KOPT-K1 (cell line): Measurements from ENCODE around the gene OR10G4.
"Not testable (repeated sequence)": the region's sequence is repeated elsewhere in the genome, so short reads cannot be mapped to it uniquely, and the experiment has no call there.

Experiments used
- H3K27ac ChIP-seq: fragments of 200-600 bp; sonication (generic); 2 replicates; pipeline ENCODE4 v1.5.1; 2016; ENCODE audit warnings: antibody characterized with exemption, mild to moderate bottlenecking, low read depth, low read length; ENCODE audit not compliant: poor library complexity, severe bottlenecking
- H3K36me3 ChIP-seq: fragments of 200-600 bp; sonication (generic); 2 replicates; pipeline ENCODE4 v1.5.1; 2017; ENCODE audit warnings: antibody characterized with exemption, mild to moderate bottlenecking, low read length, moderate library complexity; ENCODE audit not compliant: insufficient read depth
- H3K9me3 ChIP-seq: fragments of 200-600 bp; sonication (generic); 2 replicates; pipeline ENCODE4 v1.5.1; 2017; ENCODE audit warnings: antibody characterized with exemption, low read length, mild to moderate bottlenecking; ENCODE audit not compliant: insufficient read depth, poor library complexity, severe bottlenecking

OR10G4 gene, protein sequence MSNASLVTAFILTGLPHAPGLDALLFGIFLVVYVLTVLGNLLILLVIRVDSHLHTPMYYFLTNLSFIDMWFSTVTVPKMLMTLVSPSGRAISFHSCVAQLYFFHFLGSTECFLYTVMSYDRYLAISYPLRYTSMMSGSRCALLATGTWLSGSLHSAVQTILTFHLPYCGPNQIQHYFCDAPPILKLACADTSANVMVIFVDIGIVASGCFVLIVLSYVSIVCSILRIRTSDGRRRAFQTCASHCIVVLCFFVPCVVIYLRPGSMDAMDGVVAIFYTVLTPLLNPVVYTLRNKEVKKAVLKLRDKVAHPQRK

DNA sequence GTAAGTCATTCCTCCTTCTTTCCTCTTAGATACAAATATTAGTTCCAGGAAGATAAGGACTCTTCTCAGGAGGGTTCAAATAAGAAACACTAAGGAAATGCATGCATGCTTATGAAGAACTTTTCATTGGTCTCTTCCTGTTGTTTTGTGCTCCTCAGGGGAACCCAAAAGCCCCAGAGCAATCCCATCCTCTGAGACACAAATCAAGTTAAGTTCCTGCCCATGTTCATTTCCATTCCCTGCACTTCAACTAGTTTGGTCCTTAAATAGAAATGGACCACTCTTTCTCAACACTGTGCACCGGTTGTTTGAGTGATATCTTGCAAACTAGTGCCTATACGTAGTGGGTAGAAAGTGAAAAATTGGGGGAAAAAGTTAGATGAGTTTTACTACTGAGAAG lies at the start of gene OR10G4:
OR10G4 (plus strand) TSS at position 301 of the 400 bp plus-strand sequence. CDS start 2,578 bp downstream, outside the sequence.
- H3K27ac ChIP-seq = no peak within 1 kb of the TSS
- no peaks in the 10 kb centered on the region for H3K9me3 ChIP-seq
- no peaks in the 10 kb centered on the region for H3K36me3 ChIP-seq

DNA sequence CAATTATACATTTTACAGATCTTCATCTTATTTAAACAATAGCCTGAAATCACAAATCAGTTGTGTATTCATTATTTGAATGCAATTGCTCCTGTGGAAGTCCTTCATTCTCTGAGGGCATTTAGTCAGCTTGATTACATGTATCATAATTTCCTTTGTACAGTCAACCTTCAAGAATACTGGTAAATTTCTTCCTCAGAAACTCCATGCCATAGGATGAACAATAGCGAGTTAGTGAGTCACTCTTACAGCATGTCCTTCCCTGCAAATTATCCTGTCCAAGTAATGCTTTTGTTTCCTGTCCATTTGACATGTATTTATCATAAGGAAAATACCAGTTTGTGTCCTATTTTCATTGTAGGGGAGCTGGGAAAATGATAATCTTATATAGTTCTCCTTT lies 39.0 kb upstream of the OR10G4 start:
- no peaks in the 10 kb centered on the region for H3K9me3 ChIP-seq
- H3K36me3 ChIP-seq = no peaks in the 10 kb centered on the region
- H3K27ac ChIP-seq = no peak overlapping the region

DNA sequence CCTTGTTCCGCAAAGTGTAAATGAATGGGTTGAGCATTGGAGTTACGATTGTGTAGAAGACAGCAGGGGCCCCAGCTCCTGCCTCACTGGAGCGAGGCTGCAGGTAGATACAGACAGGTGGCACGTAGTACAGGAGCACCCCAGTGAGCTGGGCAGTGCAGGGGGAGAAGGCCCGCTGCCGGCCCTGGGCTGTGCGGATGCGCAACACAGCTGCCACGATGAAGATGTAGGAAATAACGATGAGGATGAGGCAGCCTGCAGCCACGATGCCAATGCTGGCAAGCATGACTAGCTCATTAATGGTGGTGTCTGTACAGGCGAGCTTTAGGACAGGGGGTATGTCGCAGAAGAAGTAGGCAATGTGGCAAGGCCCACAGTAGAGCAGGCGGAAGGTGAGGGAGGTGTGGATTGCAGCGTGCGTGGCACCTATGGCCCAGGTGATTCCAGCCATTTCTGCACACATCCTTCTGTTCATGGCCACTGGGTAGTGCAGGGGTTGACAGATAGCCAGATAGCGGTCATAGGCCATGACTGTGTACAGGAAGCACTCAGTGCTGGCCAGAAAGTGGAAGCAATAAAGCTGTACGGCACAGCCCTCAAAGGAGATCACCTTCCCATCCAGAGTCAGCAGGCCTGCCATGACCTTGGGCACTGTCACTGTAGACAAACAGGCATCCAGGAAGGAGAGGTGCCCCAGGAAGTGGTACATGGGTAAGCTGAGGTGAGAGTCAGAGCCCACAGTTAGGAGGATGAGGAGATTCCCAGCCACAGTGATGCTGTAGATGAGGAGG lies 35.8 kb upstream of the OR10G4 start:
- Histone ChIP-seq H3K36me3 (no peaks in the 10 kb centered on the region), H3K9me3 (no peaks in the 10 kb centered on the region), H3K27ac (no peak overlapping the region)

DNA sequence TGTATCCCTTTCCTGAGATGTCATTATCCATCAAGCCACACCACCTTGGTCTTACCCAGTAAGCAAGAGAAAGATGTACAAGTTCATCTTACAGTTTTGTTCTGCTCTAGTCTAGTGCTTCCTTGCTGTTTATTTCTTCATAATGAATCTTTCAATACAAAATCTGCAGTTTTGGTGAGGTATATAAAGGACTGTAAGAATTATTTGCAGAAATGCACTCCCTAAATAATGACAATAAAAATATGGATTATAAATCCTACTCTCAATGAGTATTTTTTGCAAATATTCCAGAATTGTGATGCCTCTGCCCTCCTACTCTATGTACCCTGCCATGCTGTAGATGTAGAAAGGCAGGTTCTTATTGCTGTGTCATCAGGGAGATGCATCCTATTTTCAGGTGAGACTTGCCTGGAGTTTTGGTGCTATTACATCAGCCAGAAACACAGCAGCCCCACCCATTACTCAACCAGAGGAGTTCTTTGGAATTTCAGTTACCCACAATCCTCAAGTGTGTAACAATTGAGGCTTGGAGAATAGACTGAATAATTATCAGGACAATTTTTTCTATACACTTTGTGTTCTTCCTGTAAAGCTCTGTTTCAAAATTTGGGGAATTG lies 35.0 kb upstream of the OR10G4 start, which contains the start of gene OR10S1:
OR10S1 (minus strand) TSS at position 51 of the 617 bp plus-strand sequence. CDS start 117 bp downstream, outside the sequence.
- Histone ChIP-seq H3K27ac (no peak within 1 kb of the TSS), H3K9me3 (no peaks in the 10 kb centered on the region), H3K36me3 (no peaks in the 10 kb centered on the region)

DNA sequence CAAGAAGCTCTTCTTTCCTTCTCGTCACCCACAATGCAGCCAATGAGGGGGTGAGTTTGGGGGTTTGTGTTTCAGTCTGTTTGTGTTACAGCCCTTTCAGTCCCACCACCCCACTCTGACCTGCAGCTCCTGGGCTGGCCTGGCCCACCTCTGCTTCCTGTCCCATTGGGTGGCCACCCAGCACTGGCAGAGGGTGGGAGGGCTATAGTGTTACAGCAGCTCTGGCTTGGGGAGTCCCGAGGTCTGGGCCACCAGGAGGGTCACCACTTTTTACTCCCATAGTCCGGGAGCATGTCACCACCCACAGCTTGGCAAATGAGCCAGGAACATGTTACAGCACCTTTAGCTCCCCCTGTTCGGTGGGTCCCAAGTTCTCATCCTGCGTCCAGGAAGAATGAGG lies 33.5 kb upstream of the OR10G4 start:
- Histone ChIP-seq H3K36me3 (no peaks in the 10 kb centered on the region), H3K9me3 (no peaks in the 10 kb centered on the region), H3K27ac (no peak overlapping the region)

DNA sequence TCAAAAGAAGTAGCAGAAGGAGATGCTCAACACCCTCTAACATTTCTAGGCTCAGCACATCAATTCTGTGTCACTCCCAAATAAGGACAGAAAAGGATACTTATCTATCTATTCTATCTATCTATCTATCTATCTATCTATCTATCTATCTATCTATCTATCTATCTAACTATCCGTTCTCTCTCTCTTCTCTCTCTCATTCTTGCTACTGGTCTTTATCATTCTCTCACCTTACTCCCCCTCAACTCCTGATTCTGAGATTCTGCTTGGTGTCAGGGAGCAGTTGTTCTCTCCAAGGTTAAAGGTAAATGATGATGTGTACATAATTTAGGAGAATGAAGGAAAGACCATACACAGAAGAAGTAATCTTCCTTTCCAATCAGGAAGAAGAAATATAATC lies 17.7 kb upstream of the OR10G4 start, which contains the start of gene OR10G6:
OR10G6 (minus strand) TSS at position 43 of the 400 bp plus-strand sequence; CDS start at position 43, 0 bp downstream.
- no peak within 1 kb of the TSS for H3K27ac ChIP-seq
- no peaks in the 10 kb centered on the region for H3K36me3 ChIP-seq
- H3K9me3 ChIP-seq = no peaks in the 10 kb centered on the region

DNA sequence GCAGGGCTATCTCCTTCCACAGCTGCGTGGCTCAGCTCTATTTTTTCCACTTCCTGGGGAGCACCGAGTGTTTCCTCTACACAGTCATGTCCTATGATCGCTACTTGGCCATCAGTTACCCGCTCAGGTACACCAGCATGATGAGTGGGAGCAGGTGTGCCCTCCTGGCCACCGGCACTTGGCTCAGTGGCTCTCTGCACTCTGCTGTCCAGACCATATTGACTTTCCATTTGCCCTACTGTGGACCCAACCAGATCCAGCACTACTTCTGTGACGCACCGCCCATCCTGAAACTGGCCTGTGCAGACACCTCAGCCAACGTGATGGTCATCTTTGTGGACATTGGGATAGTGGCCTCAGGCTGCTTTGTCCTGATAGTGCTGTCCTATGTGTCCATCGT lies 3.0 kb downstream of the OR10G4 start:
- H3K9me3 ChIP-seq, H3K36me3 ChIP-seq, H3K27ac ChIP-seq: not testable (repeated sequence)

DNA sequence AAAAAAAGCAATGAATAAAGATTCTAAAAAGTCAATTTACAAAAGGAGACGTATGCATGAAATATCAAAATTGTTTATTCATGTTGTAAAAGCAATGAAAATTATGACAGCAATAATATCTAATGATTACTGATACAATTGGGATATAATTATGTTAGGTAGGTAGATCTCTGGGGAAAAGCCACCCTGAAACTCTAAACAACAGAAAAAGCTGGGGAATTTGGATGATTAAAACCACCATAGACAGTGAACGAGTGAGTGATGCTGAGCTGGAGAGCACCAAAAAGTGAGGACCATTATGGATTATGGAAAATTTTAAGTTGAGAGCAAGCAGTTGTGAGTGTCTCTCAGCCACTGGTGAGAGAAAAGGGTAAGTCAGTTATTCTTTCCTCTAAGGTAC lies 13.7 kb downstream of the OR10G4 start, which contains the start of gene OR10G8:
OR10G8 (plus strand) TSS at position 301 of the 400 bp plus-strand sequence. CDS start 2,825 bp downstream, outside the sequence.
- Histone ChIP-seq H3K9me3 (no peaks in the 10 kb centered on the region), H3K36me3 (no peaks in the 10 kb centered on the region), H3K27ac (no peak within 1 kb of the TSS)

DNA sequence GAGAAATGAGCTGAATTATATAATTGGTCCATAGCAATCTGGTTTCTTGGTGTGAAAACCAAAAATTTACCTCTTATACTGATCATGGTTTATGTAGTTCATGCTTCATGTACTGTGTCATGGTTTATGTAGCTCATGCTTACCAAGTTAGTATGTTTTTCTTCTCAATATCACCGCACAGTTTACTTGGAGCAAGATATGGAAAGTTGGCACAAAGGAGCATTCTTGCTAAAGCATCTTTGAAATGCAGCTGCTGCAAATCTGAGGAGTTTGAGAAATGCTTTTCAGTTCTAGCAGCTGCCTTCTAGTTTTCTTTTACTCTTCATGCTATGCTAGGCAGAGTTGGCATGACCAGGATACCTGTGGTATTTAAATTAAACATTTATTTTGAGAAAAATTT lies 23.9 kb downstream of the OR10G4 start:
- H3K9me3 ChIP-seq = no peaks in the 10 kb centered on the region
- no peak overlapping the region for H3K27ac ChIP-seq
- no peaks in the 10 kb centered on the region for H3K36me3 ChIP-seq

DNA sequence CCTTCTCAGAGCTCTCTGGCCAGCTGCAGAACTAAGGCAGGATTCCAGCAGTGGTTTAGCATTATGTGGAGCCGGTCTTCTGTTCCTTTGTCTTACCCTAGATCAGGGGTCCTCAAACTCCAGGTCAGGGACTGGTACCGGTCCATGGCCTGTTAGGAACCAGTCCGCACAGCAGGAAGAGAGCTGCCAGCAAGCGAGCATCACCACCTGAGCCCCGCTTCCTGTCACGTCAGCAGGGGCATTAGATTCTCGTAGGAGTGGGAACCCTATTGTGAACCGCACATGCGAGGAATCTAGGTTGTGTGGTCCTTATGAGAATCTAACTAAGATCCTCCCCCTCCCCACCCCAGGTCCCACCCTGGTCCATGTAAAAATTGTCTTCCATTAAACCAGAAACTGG lies 26.8 kb downstream of the OR10G4 start:
- Histone ChIP-seq H3K36me3 (no peaks in the 10 kb centered on the region), H3K27ac (no peak overlapping the region), H3K9me3 (no peaks in the 10 kb centered on the region)

DNA sequence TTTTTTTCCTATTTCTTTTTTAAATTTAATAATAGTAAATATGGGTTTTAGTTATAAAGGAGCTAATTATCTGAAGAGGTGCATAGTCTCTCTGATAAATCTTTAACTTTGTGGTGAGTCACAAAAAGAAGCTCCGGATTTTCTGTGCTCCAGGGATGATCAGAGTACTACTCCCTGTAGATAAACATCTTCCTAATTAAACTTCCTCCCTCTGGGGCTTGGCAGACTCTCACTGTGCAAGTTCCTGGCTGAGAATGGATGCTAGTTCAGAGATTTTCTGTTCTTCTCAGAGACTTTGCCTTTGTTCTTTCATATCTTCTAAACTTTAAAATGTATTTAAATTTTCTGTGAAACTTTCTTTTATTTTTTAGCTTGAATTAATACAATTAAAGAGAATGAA lies 28.5 kb downstream of the OR10G4 start, which contains the start of gene OR10G7:
OR10G7 (minus strand) TSS at position 72 of the 400 bp plus-strand sequence. CDS start 2,324 bp downstream, outside the sequence.
- no peak within 1 kb of the TSS for H3K27ac ChIP-seq
- no peaks in the 10 kb centered on the region for H3K9me3 ChIP-seq
- no peaks in the 10 kb centered on the region for H3K36me3 ChIP-seq

DNA sequence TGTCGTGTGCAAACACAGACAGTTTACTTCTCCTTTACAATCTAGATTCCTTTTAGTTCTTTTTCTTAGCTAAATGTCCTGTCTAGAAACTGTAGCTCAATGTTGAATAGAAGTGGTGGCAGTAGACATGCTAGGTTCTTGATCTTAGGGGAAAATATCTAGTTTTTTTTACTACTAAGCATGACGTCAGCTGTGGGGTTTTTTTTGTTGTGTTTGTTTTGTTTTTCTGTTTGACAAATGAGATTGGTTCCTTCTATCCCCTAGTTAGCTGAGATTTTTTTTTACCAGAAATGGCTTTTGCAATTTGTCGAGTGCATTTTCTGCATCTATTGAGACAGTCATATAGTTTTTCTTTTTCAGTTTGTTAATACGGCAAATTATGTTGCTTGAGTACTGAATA lies 30.6 kb downstream of the OR10G4 start:
- Histone ChIP-seq H3K36me3 (no peaks in the 10 kb centered on the region), H3K9me3 (no peaks in the 10 kb centered on the region), H3K27ac (no peak overlapping the region)

DNA sequence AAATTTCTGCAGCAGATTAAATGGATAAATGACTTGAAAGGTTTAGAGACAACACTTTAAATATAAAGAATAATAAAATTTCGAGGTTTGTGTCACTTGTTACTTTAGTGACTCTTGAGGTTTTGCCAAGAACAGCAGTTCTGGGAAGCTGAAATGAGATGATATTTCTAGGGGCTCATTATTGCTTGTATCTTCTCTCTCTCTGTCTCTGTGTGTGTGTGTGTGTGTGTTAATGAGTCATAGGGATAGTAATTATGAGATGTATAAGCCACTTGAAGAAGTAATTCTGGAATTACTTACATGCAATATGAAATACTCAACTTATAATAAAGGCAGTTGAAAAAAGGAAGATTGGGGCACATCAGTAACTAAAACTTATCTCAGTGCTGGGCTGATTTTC lies 38.0 kb downstream of the OR10G4 start:
- Histone ChIP-seq H3K36me3 (no peaks in the 10 kb centered on the region), H3K9me3 (no peaks in the 10 kb centered on the region), H3K27ac (no peak overlapping the region)

DNA sequence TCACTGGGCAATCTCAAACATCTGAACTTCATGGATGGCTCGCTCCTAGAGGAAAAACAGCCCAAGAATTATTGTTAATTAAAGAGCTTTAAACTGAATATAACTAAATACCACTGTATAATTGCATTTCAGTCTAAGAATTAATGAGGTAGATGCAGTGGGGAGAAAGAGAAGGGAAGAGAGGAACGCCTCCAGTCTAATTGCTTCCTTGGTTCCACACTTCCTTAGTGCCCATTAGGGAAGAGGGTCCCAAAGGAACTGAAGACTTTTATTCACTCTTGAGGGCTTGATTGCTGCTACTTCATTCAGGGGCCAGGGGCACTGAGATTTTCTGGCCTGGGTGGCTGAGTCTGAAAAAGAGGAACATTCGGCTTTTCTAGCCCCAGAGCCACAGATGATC lies 40.2 kb downstream of the OR10G4 start:
- H3K36me3 ChIP-seq = no peaks in the 10 kb centered on the region

More for the DNA sequence above, 40.2 kb downstream of the OR10G4 start:
- H3K27ac ChIP-seq = no peak overlapping the region
- H3K9me3 ChIP-seq = no peaks in the 10 kb centered on the region
